HG02852 (cell line): ENCODE results near the gene PPP1R16B.
"Not testable (repeated sequence)": the region's sequence is repeated elsewhere in the genome, so short reads cannot be mapped to it uniquely, and the experiment has no call there.

Experiments used
- ATAC-seq: cut with Tn5 transposase; IDR thresholded peaks from one replicate; pipeline ENCODE4 v1.9.1; 2021; ENCODE audit warnings: mild to moderate bottlenecking, moderate library complexity; ENCODE audit not compliant: unreplicated experiment

Gene PPP1R16B

DNA sequence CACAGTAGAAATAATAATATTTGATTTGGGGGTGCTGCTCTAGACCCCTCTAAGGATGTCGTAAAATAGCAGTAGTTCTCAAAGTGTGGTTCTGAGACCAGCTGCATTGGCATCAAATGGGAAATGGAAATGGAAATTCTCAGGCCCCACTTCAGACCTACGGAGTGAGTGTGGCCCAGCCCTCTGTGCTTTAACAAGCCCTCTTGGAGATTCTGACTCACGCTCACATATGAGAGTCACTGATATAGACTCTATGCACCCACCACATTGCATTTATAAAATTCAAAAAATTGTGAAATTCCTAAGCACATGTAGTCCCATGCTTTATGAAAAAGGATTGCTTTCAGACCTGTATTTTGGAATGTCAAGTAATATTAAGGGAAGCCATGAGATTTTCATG lies 14.2 kb upstream of the PPP1R16B start:
- no peak for ATAC-seq

- no peak for ATAC-seq
Measured at GRCh38 chr20:38791940-38792339, 13.6 kb upstream of the PPP1R16B start.

- not testable (repeated sequence) for ATAC-seq
Measured at GRCh38 chr20:38794057-38794456, 11.4 kb upstream of the PPP1R16B start.

GRCh38 chr20:38798266-38798665 lies 7.2 kb upstream of the PPP1R16B start:
- ATAC-seq = no peak

DNA sequence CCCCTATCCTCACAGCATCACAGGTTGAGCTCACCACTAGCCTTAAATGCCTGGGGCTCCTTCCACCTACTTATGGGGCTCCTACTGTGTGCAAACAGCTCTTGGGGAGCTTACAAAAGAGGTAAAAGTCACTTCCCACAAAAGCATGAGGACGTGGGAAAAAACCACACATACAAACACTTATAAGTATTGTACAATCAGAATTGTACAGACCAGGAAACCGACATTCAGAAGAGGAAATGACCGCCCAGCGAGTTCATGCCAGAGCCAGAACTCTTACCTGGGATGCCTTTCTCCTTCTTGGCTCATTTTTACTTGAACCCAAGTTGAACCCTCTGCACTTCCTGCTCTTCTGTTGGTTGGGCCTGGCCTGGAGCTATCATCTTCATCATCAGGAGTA lies 6.3 kb upstream of the PPP1R16B start:
- no peak for ATAC-seq

DNA sequence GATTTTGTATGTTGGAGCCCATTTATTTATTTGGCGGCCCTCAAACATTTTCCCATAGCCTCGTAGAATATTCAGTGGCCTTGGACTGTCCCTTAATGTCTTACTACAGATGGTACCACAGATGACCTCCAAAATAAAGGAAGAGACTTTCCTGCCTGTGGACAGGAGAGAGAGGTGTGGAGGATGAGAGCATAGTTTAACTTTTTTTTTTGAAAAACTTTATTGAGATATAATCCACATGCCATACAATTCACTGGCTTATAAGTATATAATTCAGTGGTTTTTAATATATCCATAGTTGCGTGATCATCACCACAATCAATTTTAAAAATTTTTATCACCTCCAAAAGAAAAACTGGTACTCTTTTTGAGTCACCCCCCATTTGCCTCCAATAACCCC lies 4.6 kb upstream of the PPP1R16B start:
- ATAC-seq = no peak

DNA sequence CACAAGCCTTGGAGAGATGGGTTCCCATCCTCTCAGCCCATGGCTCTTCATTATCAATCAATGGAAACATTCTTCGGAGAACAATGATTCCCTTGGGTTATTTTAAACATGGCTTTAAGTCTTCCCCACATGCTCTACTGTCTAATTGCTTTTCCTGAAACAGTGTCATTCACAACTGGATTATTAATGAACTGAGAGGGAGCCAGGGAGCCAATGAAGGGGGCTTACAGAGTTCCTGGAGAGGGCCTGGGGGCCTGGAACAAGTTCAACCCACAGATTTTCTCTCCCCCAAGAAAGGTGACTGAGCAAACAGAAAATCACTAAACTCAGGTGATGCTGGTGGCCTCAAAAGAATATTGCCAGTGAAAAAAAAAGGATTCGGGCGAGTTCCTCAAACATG lies 1.3 kb upstream of the PPP1R16B start:
- ATAC-seq = no peak

GRCh38 chr20:38804682-38805501 lies 605 bp upstream of the PPP1R16B start:
- peak; percentile 36 for ATAC-seq

- no peak for ATAC-seq
Measured at GRCh38 chr20:38805958-38806854, 709 bp downstream of the PPP1R16B start.

DNA sequence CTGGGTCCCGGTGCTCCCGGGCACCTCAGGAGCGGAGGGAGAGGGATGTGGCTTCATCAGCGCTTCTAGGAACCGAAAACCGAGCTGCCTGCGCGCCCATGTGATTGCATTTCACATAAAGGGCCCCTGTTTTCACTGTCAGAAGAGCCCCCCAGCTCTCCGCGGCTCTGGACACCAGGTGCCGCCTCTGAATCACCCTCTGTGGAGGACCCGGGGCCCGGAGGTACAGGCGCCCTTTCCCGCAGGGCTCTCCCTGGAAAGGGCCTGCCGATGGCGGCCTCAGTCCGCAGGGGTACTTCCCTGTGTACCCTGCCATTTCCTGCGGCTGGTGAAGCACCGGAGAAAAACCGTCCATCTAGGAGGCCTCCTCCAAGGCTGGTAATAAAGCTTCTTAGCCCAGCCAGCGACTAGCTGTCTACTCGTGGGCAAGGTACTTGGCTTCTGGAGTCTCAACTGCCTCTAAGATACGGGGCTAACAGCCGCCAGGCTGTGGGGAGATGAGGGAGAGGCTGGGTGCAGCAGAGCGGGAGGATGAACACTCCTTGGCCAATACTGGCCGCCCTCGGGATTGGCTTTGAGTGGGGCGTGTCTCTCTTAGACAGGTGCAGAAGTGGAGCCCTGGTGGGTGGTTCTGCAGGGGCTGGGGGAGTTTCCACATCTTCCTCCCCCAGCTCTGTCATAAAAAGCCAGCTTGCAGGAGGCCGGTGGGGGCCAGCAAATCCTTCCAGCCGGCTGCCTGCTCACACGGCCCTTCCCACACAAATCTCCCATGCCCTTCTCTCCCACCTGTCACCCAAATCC lies 1.6 kb downstream of the PPP1R16B start:
- ATAC-seq = peak; percentile 31

GRCh38 chr20:38809942-38810341 lies 4.4 kb downstream of the PPP1R16B start:
- no peak for ATAC-seq

GRCh38 chr20:38810926-38811630 lies 5.6 kb downstream of the PPP1R16B start:
- no peak for ATAC-seq

DNA sequence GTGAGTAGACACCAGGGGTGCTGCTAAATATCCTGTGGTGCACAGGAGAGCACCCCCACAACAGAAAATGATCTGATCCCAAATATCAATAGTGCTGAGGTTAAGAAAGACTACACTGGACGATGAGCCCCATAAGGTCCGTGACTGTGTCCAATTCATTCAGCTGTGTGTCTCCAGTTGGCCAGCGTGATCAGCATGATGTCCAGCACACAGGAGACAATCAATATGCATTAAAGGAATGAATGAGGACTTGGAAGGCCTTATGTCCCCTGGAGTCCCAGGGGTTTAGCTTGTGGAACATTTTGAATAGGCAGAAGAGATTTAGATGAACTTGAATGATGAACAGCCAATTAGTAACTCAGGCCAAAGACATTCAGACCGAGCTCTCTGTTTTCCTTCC lies 6.3 kb downstream of the PPP1R16B start:
- no peak for ATAC-seq

- ATAC-seq = no peak
Measured at GRCh38 chr20:38812182-38812581, 6.7 kb downstream of the PPP1R16B start.

GRCh38 chr20:38812709-38813573 lies 7.4 kb downstream of the PPP1R16B start:
- no peak for ATAC-seq

DNA sequence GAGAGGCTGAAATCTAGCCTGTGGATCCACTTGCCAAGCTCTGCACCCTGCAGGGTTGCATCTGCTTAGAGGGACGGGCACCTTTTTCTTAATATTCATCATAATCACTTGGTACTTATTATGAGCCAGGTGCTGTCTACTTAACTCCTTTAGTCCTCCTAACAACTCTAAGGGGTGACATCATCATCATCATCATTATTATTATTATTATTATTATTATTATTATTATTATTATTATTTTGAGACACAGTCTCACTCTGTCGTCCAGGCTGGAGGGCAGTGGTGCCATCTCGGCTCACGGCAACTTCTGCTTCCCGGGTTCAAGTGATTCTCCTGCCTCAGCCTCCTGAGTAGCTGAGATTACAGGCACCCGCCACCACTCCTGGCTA lies 8.1 kb downstream of the PPP1R16B start:
- not testable (repeated sequence) for ATAC-seq

GRCh38 chr20:38815446-38815845 lies 9.9 kb downstream of the PPP1R16B start:
- no peak for ATAC-seq

DNA sequence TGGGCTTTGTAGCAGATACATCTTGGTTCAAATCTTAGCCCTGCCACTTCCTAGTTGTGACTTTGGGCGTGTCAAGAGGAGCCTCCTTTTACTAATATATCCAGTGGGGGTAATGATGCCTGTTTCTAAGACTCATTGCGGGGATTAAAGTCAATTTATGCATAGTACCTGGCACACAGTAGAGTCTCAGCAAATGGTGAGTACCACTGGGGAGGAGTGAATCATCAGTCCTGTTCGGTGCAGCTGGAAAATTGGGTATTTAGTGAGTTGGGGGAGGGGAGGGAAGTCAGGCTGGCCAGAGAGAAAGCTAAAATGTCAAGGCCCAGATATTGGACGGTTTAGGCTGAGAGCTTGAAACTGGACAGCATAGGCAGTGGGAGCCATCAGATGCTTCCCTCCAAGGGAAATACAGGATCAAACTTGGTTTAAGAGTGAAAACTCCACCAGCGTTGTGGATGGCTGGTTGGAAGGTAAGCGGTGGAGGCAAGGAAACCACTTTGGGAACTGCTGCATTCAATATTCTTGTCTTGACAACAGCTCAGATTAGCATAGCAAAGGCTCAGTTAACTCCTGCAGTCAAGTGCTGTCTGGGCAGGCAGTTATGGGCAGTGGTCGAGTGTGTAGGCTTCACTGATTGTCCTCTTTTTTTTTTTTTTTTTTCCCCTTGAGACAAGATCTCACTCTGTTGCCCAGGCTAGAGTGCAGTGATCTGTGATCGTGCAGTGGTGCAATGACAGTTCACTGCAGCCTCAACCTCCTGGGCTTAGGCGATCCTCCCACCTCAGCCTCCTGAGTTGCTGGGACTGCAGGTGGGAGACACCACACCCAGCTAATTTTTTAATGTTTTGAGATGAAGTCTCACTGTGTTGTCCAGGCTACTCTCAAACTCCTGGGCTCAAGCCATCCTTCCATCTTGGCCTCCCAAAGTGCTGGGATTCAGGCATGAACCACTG lies 12.9 kb downstream of the PPP1R16B start:
- ATAC-seq = no peak

GRCh38 chr20:38825571-38825900 lies 20.0 kb downstream of the PPP1R16B start:
- no peak for ATAC-seq
